Peyer's patch (tissue), 4 donors: ENCODE data around the gene COLEC12.

Experiments
- POLR2A ChIP-seq, 2 donors: fragments of 450-650 bp; IDR thresholded peaks; one replicate each; pipeline ENCODE4 v1.5.1; 2017; ENCODE audit warnings: antibody characterized with exemption in 2 of 2, mild to moderate bottlenecking in 2 of 2, moderate library complexity in 2 of 2
- TF ChIP-seq, protein P1 (sequence below), 6 experiments: fragments of 450-650 bp in 4 of 6; fragments of 200-600 bp in 2 of 6; sonication (generic) in 1 of 6; IDR thresholded peaks; one replicate each; pipeline ENCODE4 v1.5.1; 2017 to 2019; ENCODE audit warnings: antibody characterized with exemption in 6 of 6, mild to moderate bottlenecking in 3 of 6, moderate library complexity in 1 of 6

DNA sequence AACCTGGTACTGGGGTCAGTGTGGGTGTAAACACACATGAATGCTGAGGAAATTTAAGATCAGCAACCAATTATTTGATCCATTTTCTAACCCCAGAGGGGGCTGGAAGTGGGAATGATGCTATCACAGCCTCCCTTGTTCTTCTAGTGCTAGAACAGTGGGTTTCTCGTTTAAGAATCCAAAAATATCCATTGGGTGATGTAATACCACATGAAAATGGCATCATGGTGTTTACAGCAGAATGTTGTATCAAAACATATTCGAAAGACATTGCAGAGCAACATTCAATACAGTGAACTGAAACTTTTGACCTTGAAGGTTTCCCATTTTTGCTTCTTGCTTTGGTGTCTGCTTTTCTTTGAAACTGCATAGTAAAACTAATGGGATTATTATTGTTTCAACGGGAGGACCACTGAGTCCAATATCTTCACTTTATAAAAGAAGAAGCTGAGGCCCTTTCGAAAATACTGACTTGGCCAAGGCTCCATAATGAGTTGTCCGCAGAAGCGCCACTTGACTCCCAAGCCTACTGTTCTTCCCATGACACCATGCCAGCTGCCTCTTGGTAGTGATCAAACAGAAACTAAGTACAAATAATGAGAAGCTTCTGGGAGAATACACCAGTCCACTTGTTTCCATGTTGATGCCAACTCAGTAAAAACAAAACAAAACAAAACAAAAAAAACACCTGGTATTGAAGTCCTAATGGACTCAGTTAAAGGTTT is 106.1 kb downstream of the COLEC12 start:
- TF ChIP-seq POLR2A (IDR thresholded peaks at IDR 0.05) = no peak
- TF ChIP-seq, protein P1, sequence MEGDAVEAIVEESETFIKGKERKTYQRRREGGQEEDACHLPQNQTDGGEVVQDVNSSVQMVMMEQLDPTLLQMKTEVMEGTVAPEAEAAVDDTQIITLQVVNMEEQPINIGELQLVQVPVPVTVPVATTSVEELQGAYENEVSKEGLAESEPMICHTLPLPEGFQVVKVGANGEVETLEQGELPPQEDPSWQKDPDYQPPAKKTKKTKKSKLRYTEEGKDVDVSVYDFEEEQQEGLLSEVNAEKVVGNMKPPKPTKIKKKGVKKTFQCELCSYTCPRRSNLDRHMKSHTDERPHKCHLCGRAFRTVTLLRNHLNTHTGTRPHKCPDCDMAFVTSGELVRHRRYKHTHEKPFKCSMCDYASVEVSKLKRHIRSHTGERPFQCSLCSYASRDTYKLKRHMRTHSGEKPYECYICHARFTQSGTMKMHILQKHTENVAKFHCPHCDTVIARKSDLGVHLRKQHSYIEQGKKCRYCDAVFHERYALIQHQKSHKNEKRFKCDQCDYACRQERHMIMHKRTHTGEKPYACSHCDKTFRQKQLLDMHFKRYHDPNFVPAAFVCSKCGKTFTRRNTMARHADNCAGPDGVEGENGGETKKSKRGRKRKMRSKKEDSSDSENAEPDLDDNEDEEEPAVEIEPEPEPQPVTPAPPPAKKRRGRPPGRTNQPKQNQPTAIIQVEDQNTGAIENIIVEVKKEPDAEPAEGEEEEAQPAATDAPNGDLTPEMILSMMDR (IDR thresholded peaks at IDR 0.05) = no peak
